B cell (primary cell): Measurements from ENCODE around the gene RNF26. TPM values are rescaled to one million over a fixed set of nuclear protein-coding genes. Genes with fewer than 3 reads are reported as not detected.

Source experiments
- ATAC-seq: fragments of 200-7000 bp; cut with Tn5 transposase; one replicate; pipeline ENCODE4 v1.10.0; 2021; ENCODE audit warnings: low read depth, mild to moderate bottlenecking, moderate number of reproducible peaks, moderate library complexity
- CTCF ChIA-PET: fragments of 350-600 bp; sonication (Branson Sonifier 250); formaldehyde crosslinking; loops from one replicate; lab custom pipeline; 2021; ENCODE audit warnings: antibody characterized with exemption, inconsistent platforms; lab: Charles Lee
- POLR2A ChIA-PET: fragments of 350-600 bp; sonication (Branson Sonifier 250); formaldehyde crosslinking; loops from one replicate; lab custom pipeline; 2021; ENCODE audit warnings: antibody characterized with exemption; lab: Charles Lee
- DNase-seq: peaks from one replicate; pipeline ENCODE4 v3.0.0; 2013
- H2AFZ ChIP-seq: 2 replicates; pipeline ENCODE4 v1.6.1; 2012; ENCODE audit warnings: mild to moderate bottlenecking, low read depth, low read length; ENCODE audit not compliant: insufficient read depth, poor library complexity, severe bottlenecking
- H3K27ac ChIP-seq, 2 donors: 1 replicate in 1 of 2; 2 replicates in 1 of 2; pipeline ENCODE4 v1.5.1; 2012 to 2013; ENCODE audit warnings: low read length in 2 of 2, mild to moderate bottlenecking in 2 of 2, moderate library complexity in 1 of 2
- H3K27me3 ChIP-seq, 4 experiments: fragments of 200-600 bp in 1 of 4; sonication (generic) in 1 of 4; replicated peaks in 1 of 4; 1 replicate in 2 of 4; 2 replicates in 2 of 4; pipeline versions ENCODE4 v1.6.1 to v1.7.0; 2013 to 2016; ENCODE audit warnings: low read length in 3 of 4, mild to moderate bottlenecking in 2 of 4, mixed read lengths in 1 of 4, moderate library complexity in 1 of 4; ENCODE audit not compliant: insufficient read depth in 4 of 4, control insufficient read depth in 3 of 4; ENCODE audit errors: control extremely low read depth in 1 of 4
- H3K36me3 ChIP-seq, 2 experiments: replicated peaks in 1 of 2; 1 replicate in 1 of 2; 2 replicates in 1 of 2; pipeline versions ENCODE4 v1.6.1 to v1.7.1; 2013; ENCODE audit warnings: low read length in 1 of 2; ENCODE audit not compliant: insufficient read depth in 2 of 2, control insufficient read depth in 1 of 2; ENCODE audit errors: control extremely low read depth in 1 of 2, extremely low read depth in 1 of 2
- H3K4me1 ChIP-seq, 2 donors: fragments of 200-600 bp in 1 of 2; sonication (generic) in 1 of 2; 1 replicate in 1 of 2; 2 replicates in 1 of 2; pipeline versions ENCODE4 v1.5.1 to v1.6.1; 2013 to 2017; ENCODE audit warnings: low read length in 2 of 2; ENCODE audit not compliant: control insufficient read depth in 2 of 2, insufficient read depth in 2 of 2
- H3K4me2 ChIP-seq: replicated peaks from 2 replicates; pipeline ENCODE3; 2012; ENCODE audit warnings: mild to moderate bottlenecking, low read depth, low read length; ENCODE audit not compliant: poor library complexity, severe bottlenecking
- H3K4me3 ChIP-seq, 5 experiments: fragments of 200-600 bp in 1 of 5; sonication (generic) in 1 of 5; 1 replicate in 3 of 5; 2 replicates in 2 of 5; pipeline versions ENCODE4 v1.5.1 to v1.7.0; 2011 to 2016; ENCODE audit warnings: low read length in 4 of 5, mild to moderate bottlenecking in 4 of 5, low read depth in 2 of 5, control low read depth in 1 of 5, moderate library complexity in 1 of 5; ENCODE audit not compliant: insufficient read depth in 1 of 5; ENCODE audit errors: control extremely low read depth in 1 of 5, extremely low read depth in 1 of 5
- H3K79me2 ChIP-seq: fragments of 200-600 bp; sonication (generic); one replicate; pipeline ENCODE4 v1.6.0; 2016; ENCODE audit warnings: low read length; ENCODE audit not compliant: control insufficient read depth, insufficient read depth
- H3K9ac ChIP-seq: fragments of 200-600 bp; sonication (generic); 2 replicates; pipeline ENCODE4 v1.6.1; 2017; ENCODE audit warnings: mild to moderate bottlenecking, low read length, moderate library complexity
- H3K9me3 ChIP-seq, 3 donors: one replicate each; pipeline versions ENCODE4 v1.6.1 to v1.7.1; 2013; ENCODE audit warnings: low read length in 2 of 3; ENCODE audit not compliant: control insufficient read depth in 2 of 3, insufficient read depth in 1 of 3; ENCODE audit errors: control extremely low read depth in 1 of 3
- H4K20me1 ChIP-seq: 2 replicates; pipeline ENCODE4 v1.6.0; 2012; ENCODE audit warnings: mild to moderate bottlenecking, low read length; ENCODE audit not compliant: insufficient read depth, control insufficient read depth, poor library complexity, severe bottlenecking
- H3K27ac Mint-ChIP-seq: one replicate; pipeline ENCODE4 v1.8.0; 2021; ENCODE audit warnings: mixed read lengths
- H3K27me3 Mint-ChIP-seq: one replicate; pipeline ENCODE4 v1.8.0; 2021; ENCODE audit warnings: mixed read lengths
- H3K4me1 Mint-ChIP-seq: one replicate; pipeline ENCODE4 v1.8.0; 2021; ENCODE audit warnings: mixed read lengths
- H3K4me3 Mint-ChIP-seq: one replicate; pipeline ENCODE4 v1.8.0; 2021; ENCODE audit warnings: mixed read lengths
- H3K9me3 Mint-ChIP-seq: one replicate; pipeline ENCODE4 v1.8.0; 2022; ENCODE audit warnings: mixed read lengths; ENCODE audit not compliant: insufficient read depth
- EZH2 ChIP-seq: IDR thresholded peaks from 2 replicates; pipeline ENCODE4 v1.6.1; 2012; ENCODE audit warnings: borderline replicate concordance, low read depth, mild to moderate bottlenecking, moderate library complexity, low read length; ENCODE audit not compliant: insufficient read depth, poor library complexity, severe bottlenecking
- WGBS: methylation state at CpG from one replicate; pipeline ENCODE4 v1.1.5; 2013; ENCODE audit warnings: missing lambda C conversion rate; ENCODE audit not compliant: insufficient coverage; 5-methylcytosine and 5-hydroxymethylcytosine counted together
- intact Hi-C: fragments of 100-400 bp; cut with micrococcal nuclease; formaldehyde crosslinking; loops from one replicate; pipeline ENCODE4 v1.10.0; 2022
- polyA plus RNA-seq: library from polyadenylated mRNA; depleted of rRNA; stranded (reverse); fragments of >200 nt; gene quantifications from 2 replicates; pipeline ENCODE4 v1.2.3, GENCODE V29; 2012
- total RNA-seq, 2 donors: library from RNA; stranded (reverse); fragments of 120-200 nt in 1 of 2; gene quantifications; 1 replicate in 1 of 2; 2 replicates in 1 of 2; pipeline versions ENCODE4 v1.2.3 to v1.2.4, GENCODE V29; 2013 to 2022
- TF ChIP-seq, protein P1 (sequence below): fragments of 200-600 bp; IDR thresholded peaks from one replicate; pipeline ENCODE4 v1.8.0; 2022; ENCODE audit warnings: antibody characterized with exemption, mild to moderate bottlenecking

RNF26 gene
- total and polyA plus RNA-seq, 2 donors (not counting 1 experiment from before 2014, with no cell fraction given): 15.5 to 21.8 TPM

DNA sequence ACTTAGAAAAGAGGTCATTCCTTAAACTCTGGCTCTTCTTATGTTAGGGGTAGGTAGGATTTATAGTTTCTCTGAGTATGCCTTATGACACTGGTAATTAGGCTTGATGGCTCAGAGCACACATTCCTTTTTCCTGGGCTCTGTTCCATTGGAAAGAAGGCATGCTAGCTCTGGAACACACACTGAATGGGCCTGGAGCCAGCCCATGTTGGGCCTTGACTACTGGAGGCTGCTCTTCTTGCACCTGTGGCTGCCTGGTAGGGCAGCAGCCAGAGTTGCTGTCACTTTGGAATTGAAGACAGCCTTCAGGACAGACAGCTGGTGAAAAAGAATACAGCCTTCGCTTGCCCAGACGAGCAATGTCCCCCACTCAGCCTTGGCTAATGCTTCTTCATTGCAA is 35.6 kb upstream of the RNF26 start:
- Mint-ChIP-seq H3K9me3 (no peaks in the 10 kb centered on the region), H3K27ac (no peak overlapping the region), H3K27me3 (no peaks in the 10 kb centered on the region), H3K4me3 (no peak overlapping the region), H3K4me1 (no peaks in the 10 kb centered on the region)
- no CpG with 5 or more reads among the region's 2 CpGs for WGBS
- ChIA-PET POLR2A (no interaction called here), CTCF (no interaction called here)
- Histone ChIP-seq H3K27me3 (no peaks in the 10 kb centered on the region), H3K4me3 (no peak overlapping the region), H3K4me1 (no peaks in the 10 kb centered on the region), H3K79me2 (no peaks in the 10 kb centered on the region), H3K9ac (no peak overlapping the region), H3K4me2 (no peak overlapping the region), H3K9me3 (no peaks in the 10 kb centered on the region), H3K36me3 (peaks cover 34 to 82% of the 10 kb centered on the region in 2 experiments), H4K20me1 (no peaks in the 10 kb centered on the region), H3K27ac (no peak overlapping the region), H2AFZ (no peak overlapping the region)
- intact Hi-C loops: no loop called here
- DNase-seq (no peak), ATAC-seq (no peak)
- TF ChIP-seq EZH2: no peak
- TF ChIP-seq, protein P1, sequence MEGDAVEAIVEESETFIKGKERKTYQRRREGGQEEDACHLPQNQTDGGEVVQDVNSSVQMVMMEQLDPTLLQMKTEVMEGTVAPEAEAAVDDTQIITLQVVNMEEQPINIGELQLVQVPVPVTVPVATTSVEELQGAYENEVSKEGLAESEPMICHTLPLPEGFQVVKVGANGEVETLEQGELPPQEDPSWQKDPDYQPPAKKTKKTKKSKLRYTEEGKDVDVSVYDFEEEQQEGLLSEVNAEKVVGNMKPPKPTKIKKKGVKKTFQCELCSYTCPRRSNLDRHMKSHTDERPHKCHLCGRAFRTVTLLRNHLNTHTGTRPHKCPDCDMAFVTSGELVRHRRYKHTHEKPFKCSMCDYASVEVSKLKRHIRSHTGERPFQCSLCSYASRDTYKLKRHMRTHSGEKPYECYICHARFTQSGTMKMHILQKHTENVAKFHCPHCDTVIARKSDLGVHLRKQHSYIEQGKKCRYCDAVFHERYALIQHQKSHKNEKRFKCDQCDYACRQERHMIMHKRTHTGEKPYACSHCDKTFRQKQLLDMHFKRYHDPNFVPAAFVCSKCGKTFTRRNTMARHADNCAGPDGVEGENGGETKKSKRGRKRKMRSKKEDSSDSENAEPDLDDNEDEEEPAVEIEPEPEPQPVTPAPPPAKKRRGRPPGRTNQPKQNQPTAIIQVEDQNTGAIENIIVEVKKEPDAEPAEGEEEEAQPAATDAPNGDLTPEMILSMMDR: no peak

GRCh38 chr11:119299416-119299815 is 34.9 kb upstream of the RNF26 start:
- H3K4me1 ChIP-seq: no peaks in the 10 kb centered on the region
- H3K36me3 ChIP-seq: peaks cover 36 to 85% of the 10 kb centered on the region in 2 experiments
- Mint-ChIP-seq H3K27ac (no peak overlapping the region), H3K4me3 (no peak overlapping the region), H3K27me3 (no peaks in the 10 kb centered on the region), H3K4me1 (no peaks in the 10 kb centered on the region), H3K9me3 (no peaks in the 10 kb centered on the region)
- no peak overlapping the region for H3K9ac ChIP-seq
- no peaks in the 10 kb centered on the region for H3K9me3 ChIP-seq
- H4K20me1 ChIP-seq: no peaks in the 10 kb centered on the region
- H3K27me3 ChIP-seq: no peaks in the 10 kb centered on the region
- no peak for TF ChIP-seq EZH2
- TF ChIP-seq, protein P1: no peak
- no peak overlapping the region for H3K27ac ChIP-seq
- no peak for ATAC-seq
- 97% methylated on average over 7 of the region's 9 CpGs for WGBS
- H2AFZ ChIP-seq: no peak overlapping the region
- no peak overlapping the region for H3K4me2 ChIP-seq
- CTCF ChIA-PET: interaction anchor here (0.6 to 2.0 kb wide), 5 partner anchors 22 to 316 kb away, joined by 3 to 5 read pairs (median 4); no protein-coding TSS in a partner anchor
- no peak overlapping the region for H3K4me3 ChIP-seq
- DNase-seq: no peak
- POLR2A ChIA-PET: no interaction called here
- no peaks in the 10 kb centered on the region for H3K79me2 ChIP-seq
- intact Hi-C loops: no loop called here
